Endothelial cell of umbilical vein (primary cell): ENCODE measurements around the gene COL5A1. TPM values are rescaled to one million over a fixed set of nuclear protein-coding genes. Genes with fewer than 3 reads are reported as not detected.

ENCODE experiments used
- BruUV-seq: library from RNA; stranded (reverse); fragments of 400-500 nt; replicated peaks from 2 replicates; lab custom pipeline; 2021; lab: Mats Ljungman, UMichigan
- CTCF ChIA-PET: fragments of 300-600, 350-600 bp; sonication (Branson Sonifier 250); formaldehyde crosslinking; loops from one replicate; lab custom pipeline; 2021; ENCODE audit warnings: antibody characterized with exemption, inconsistent platforms; lab: Charles Lee
- POLR2A ChIA-PET: fragments of 300-600, 350-600 bp; sonication (Branson Sonifier 250); formaldehyde crosslinking; loops from one replicate; lab custom pipeline; 2021; ENCODE audit warnings: antibody characterized with exemption, inconsistent platforms; lab: Charles Lee
- DNase-seq: peaks from one replicate; pipeline ENCODE4 v3.0.0-alpha.2; 2011; ENCODE audit warnings: low read depth, low spot score
- FAIRE-seq: peaks from 2 replicates; lab custom pipeline; 2011; peaks lifted over from hg19 to GRCh38; lab: Jason Lieb, UNC
- H2AFZ ChIP-seq: 2 replicates; pipeline ENCODE4 v1.6.0; 2012; ENCODE audit warnings: low read depth, low read length, control low read depth, inconsistent platforms
- H3K27ac ChIP-seq: 2 replicates; pipeline ENCODE4 v1.5.1; 2011; ENCODE audit warnings: low read depth, mild to moderate bottlenecking, control low read depth, low read length, moderate library complexity; ENCODE audit not compliant: insufficient read depth
- H3K27me3 ChIP-seq, 2 experiments: 2 replicates each; pipeline versions ENCODE4 v1.6.0 to v1.6.1; 2011; ENCODE audit warnings: low read length in 2 of 2, mixed read lengths in 1 of 2; ENCODE audit not compliant: control insufficient read depth in 2 of 2, insufficient read depth in 2 of 2
- H3K36me3 ChIP-seq, 2 experiments: 2 replicates in 1 of 2; 3 replicates in 1 of 2; pipeline ENCODE4 v1.5.1; 2011; ENCODE audit warnings: low read length in 2 of 2, mild to moderate bottlenecking in 1 of 2, moderate library complexity in 1 of 2; ENCODE audit not compliant: control insufficient read depth in 2 of 2, insufficient read depth in 2 of 2; ENCODE audit errors: extremely low read depth in 1 of 2
- H3K4me1 ChIP-seq: 3 replicates; pipeline ENCODE4 v1.5.1; 2011; ENCODE audit warnings: mild to moderate bottlenecking, low read length; ENCODE audit not compliant: control insufficient read depth, insufficient read depth; ENCODE audit errors: extremely low read depth
- H3K4me2 ChIP-seq: 2 replicates; pipeline ENCODE4 v1.6.1; 2011; ENCODE audit warnings: low read length, control low read depth, mixed read lengths; ENCODE audit not compliant: insufficient read depth
- H3K4me3 ChIP-seq, 3 experiments: fragments of 200-600 bp in 1 of 3; sonication (generic), shearing (Covaris generic) in 1 of 3; replicated peaks in 1 of 3; 2 replicates each; pipeline ENCODE4 v1.5.1; 2011 to 2016; ENCODE audit warnings: control low read depth in 3 of 3, low read length in 3 of 3, mild to moderate bottlenecking in 2 of 3, inconsistent platforms in 1 of 3, low read depth in 1 of 3, moderate library complexity in 1 of 3; ENCODE audit not compliant: insufficient read depth in 1 of 3
- H3K79me2 ChIP-seq: 2 replicates; pipeline ENCODE4 v1.6.0; 2012; ENCODE audit warnings: low read length, inconsistent platforms; ENCODE audit not compliant: control insufficient read depth, insufficient read depth
- H3K9ac ChIP-seq: replicated peaks from 2 replicates; pipeline ENCODE3; 2011; ENCODE audit warnings: low read length, control low read depth; ENCODE audit not compliant: insufficient read depth; ENCODE audit errors: extremely low read depth
- H3K9me1 ChIP-seq: replicated peaks from 3 replicates; pipeline ENCODE4 v1.6.0; 2011; ENCODE audit warnings: mild to moderate bottlenecking, low read length; ENCODE audit not compliant: control insufficient read depth, insufficient read depth; ENCODE audit errors: extremely low read depth
- H3K9me3 ChIP-seq: replicated peaks from 2 replicates; pipeline ENCODE4 v1.5.1; 2012; ENCODE audit warnings: low read length, inconsistent platforms; ENCODE audit not compliant: control insufficient read depth, insufficient read depth
- H4K20me1 ChIP-seq: replicated peaks from 2 replicates; pipeline ENCODE3; 2011; ENCODE audit warnings: mild to moderate bottlenecking, low read length; ENCODE audit not compliant: control insufficient read depth, insufficient read depth; ENCODE audit errors: extremely low read depth
- CTCF ChIP-seq, 2 donors: IDR thresholded peaks; 1 replicate in 1 of 2; 2 replicates in 1 of 2; pipeline ENCODE4 v1.5.1; 2011; ENCODE audit warnings: low read length in 2 of 2, mild to moderate bottlenecking in 2 of 2, moderate library complexity in 2 of 2, control low read depth in 1 of 2, inconsistent platforms in 1 of 2, low read depth in 1 of 2; ENCODE audit not compliant: insufficient read depth in 1 of 2; ENCODE audit errors: extremely low read depth in 1 of 2
- EZH2 ChIP-seq: IDR thresholded peaks from 2 replicates; pipeline ENCODE4 v1.6.1; 2012; ENCODE audit warnings: borderline replicate concordance, low read depth, mild to moderate bottlenecking, moderate library complexity, low read length, inconsistent platforms; ENCODE audit not compliant: severe bottlenecking
- FOS ChIP-seq: IDR thresholded peaks from 2 replicates; pipeline ENCODE4 v1.6.1; 2011; ENCODE audit warnings: mild to moderate bottlenecking, low read length, moderate library complexity, borderline replicate concordance; ENCODE audit not compliant: insufficient read depth
- GATA2 ChIP-seq: IDR thresholded peaks from 2 replicates; pipeline ENCODE4 v1.7.0; 2011; ENCODE audit warnings: low read depth, mild to moderate bottlenecking, moderate library complexity, mixed read lengths, low read length; ENCODE audit not compliant: insufficient read length, insufficient read depth
- JUN ChIP-seq: IDR thresholded peaks from 2 replicates; pipeline ENCODE4 v1.6.1; 2011; ENCODE audit warnings: borderline replicate concordance, low read depth; ENCODE audit not compliant: insufficient read length, insufficient read depth
- MAX ChIP-seq: IDR thresholded peaks from 2 replicates; pipeline ENCODE4 v1.6.1; 2011; ENCODE audit not compliant: insufficient read depth, insufficient read length
- MYC ChIP-seq: IDR thresholded peaks from one replicate; pipeline ENCODE4 v1.6.1; 2011; ENCODE audit warnings: mild to moderate bottlenecking, low read depth, low read length
- POLR2A ChIP-seq: IDR thresholded peaks from 2 replicates; pipeline ENCODE4 v1.6.1; 2012; ENCODE audit warnings: low read depth, mild to moderate bottlenecking, control low read depth, low read length
- POLR2AphosphoS5 ChIP-seq: IDR thresholded peaks from 2 replicates; pipeline ENCODE4 v1.6.1; 2012; ENCODE audit warnings: low read depth, mild to moderate bottlenecking, control low read depth, low read length, moderate library complexity; ENCODE audit not compliant: insufficient read depth
- dilution Hi-C: fragments of 300-500 bp; cut with MboI; formaldehyde crosslinking; loops from one replicate; pipeline ENCODE4 v1.15.0; 2019; ENCODE audit warnings: low sequenced_read_pairs; ENCODE audit not compliant: extremely low pct_ligation_motif_present
- intact Hi-C: fragments of 100-400 bp; cut with micrococcal nuclease; formaldehyde crosslinking; loops from one replicate; pipeline ENCODE4 v1.10.0; 2022
- polyA plus RNA-seq, 4 experiments: library from polyadenylated mRNA; depleted of rRNA in 3 of 4; stranded (reverse) in 3 of 4; unstranded in 1 of 4; fragments of >200 nt; gene quantifications; 2 replicates each; pipeline versions ENCODE4 v1.2.1 to v1.2.3, GENCODE V29; 2011 to 2012; ENCODE audit warnings: missing spikeins in 1 of 4
- total RNA-seq: library from RNA; stranded (reverse); gene quantifications from 2 replicates; pipeline ENCODE4 v1.2.3, GENCODE V29; 2021

The COL5A1 gene
- total and polyA plus RNA-seq, 2 donors (not counting 3 experiments of a cell fraction or from before 2014, with no cell fraction given): 97.4 to 175 TPM

GRCh38 chr9:134708672-134709038 is 67.1 kb downstream of the COL5A1 start:
- POLR2A ChIA-PET: no interaction called here
- no peaks in the 10 kb centered on the region for H3K79me2 ChIP-seq
- TF ChIP-seq EZH2: no peak
- no peak for TF ChIP-seq POLR2AphosphoS5
- no peak for TF ChIP-seq POLR2A
- no peak for TF ChIP-seq CTCF (IDR thresholded peaks at IDR 0.05; ENCODE audit: extremely low read depth in 1 of 2, insufficient read depth in 1 of 2, low read depth in 1 of 2, low read length in 2 of 2)
- TF ChIP-seq MYC: no peak
- no peak for TF ChIP-seq MAX
- no peak for TF ChIP-seq JUN
- no peak for TF ChIP-seq FOS
- no peak for TF ChIP-seq GATA2
- no peak overlapping the region for H3K27ac ChIP-seq
- DNase-seq: no peak
- dilution Hi-C loops: no loop called here
- no peak overlapping the region for H3K4me3 ChIP-seq
- H3K9me3 ChIP-seq: no peaks in the 10 kb centered on the region
- BruUV-seq: no TSS peak
- H4K20me1 ChIP-seq: no peaks in the 10 kb centered on the region
- H3K9ac ChIP-seq: no peak overlapping the region
- H3K27me3 ChIP-seq: no peaks in the 10 kb centered on the region
- H2AFZ ChIP-seq: no peak overlapping the region
- no peaks in the 10 kb centered on the region for H3K9me1 ChIP-seq
- peaks cover 3% of the 10 kb centered on the region in 2 experiments for H3K36me3 ChIP-seq
- CTCF ChIA-PET: no interaction called here
- intact Hi-C loops: no loop called here
- FAIRE-seq: no peak
- H3K4me1 ChIP-seq: no peaks in the 10 kb centered on the region
- H3K4me2 ChIP-seq: no peak overlapping the region
